DOHH2 (cell line): Measurements from ENCODE around the gene MPPED2.

ENCODE experiments used
- H3F3A ChIP-seq: fragments of 200-600 bp; sonication (generic), shearing (Covaris generic); 2 replicates; pipeline ENCODE4 v1.6.0; 2016; ENCODE audit warnings: antibody characterized with exemption, mild to moderate bottlenecking; ENCODE audit not compliant: control insufficient read depth, insufficient read depth
- H3K27ac ChIP-seq: fragments of 200-600 bp; sonication (generic); 2 replicates; pipeline ENCODE4 v1.5.1; 2014; ENCODE audit warnings: low read depth, mild to moderate bottlenecking, low read length, moderate library complexity
- H3K27me3 ChIP-seq: fragments of 200-600 bp; sonication (generic); 2 replicates; pipeline ENCODE4 v1.6.1; 2014; ENCODE audit warnings: mild to moderate bottlenecking, low read length, mixed read lengths; ENCODE audit not compliant: control insufficient read depth
- H3K36me3 ChIP-seq: fragments of 200-600 bp; sonication (generic); 2 replicates; pipeline ENCODE4 v1.6.1; 2014; ENCODE audit warnings: mild to moderate bottlenecking, low read length, moderate library complexity, mixed read lengths; ENCODE audit not compliant: control insufficient read depth
- H3K4me1 ChIP-seq: fragments of 200-600 bp; sonication (generic); 2 replicates; pipeline ENCODE4 v1.6.1; 2014; ENCODE audit warnings: mild to moderate bottlenecking, low read length, mixed read lengths; ENCODE audit not compliant: control insufficient read depth
- H3K4me2 ChIP-seq: fragments of 200-600 bp; sonication (generic); 2 replicates; pipeline ENCODE4 v1.6.0; 2014; ENCODE audit warnings: mild to moderate bottlenecking, low read length, moderate library complexity
- H3K4me3 ChIP-seq: fragments of 200-600 bp; sonication (generic); 2 replicates; pipeline ENCODE4 v1.5.1; 2014; ENCODE audit warnings: mild to moderate bottlenecking, low read length, mixed read lengths
- H3K79me2 ChIP-seq: fragments of 200-600 bp; sonication (generic); 2 replicates; pipeline ENCODE4 v1.6.1; 2014; ENCODE audit warnings: mild to moderate bottlenecking, low read length, mixed read lengths; ENCODE audit not compliant: control insufficient read depth
- H3K9me2 ChIP-seq: fragments of 200-600 bp; sonication (generic); replicated peaks from 2 replicates; pipeline ENCODE4 v1.6.1; 2014; ENCODE audit warnings: mild to moderate bottlenecking, low read length, mixed read lengths; ENCODE audit not compliant: control insufficient read depth
- H3K9me3 ChIP-seq: fragments of 200-600 bp; sonication (generic); 2 replicates; pipeline ENCODE4 v1.6.1; 2014; ENCODE audit warnings: antibody characterized with exemption, low read length, mixed read lengths; ENCODE audit not compliant: control insufficient read depth, insufficient read depth
- H4K20me1 ChIP-seq: fragments of 200-600 bp; sonication (generic); 2 replicates; pipeline ENCODE4 v1.6.0; 2014; ENCODE audit warnings: low read depth, mild to moderate bottlenecking, antibody characterized with exemption, low read length, moderate library complexity; ENCODE audit not compliant: control insufficient read depth, insufficient read depth
- CTCF ChIP-seq: fragments of 200-600 bp; sonication (generic); IDR thresholded peaks from one replicate; pipeline ENCODE4 v1.5.1; 2014; ENCODE audit warnings: antibody characterized with exemption, mild to moderate bottlenecking, low read depth, low read length; ENCODE audit not compliant: poor library complexity, severe bottlenecking
- EZH2phosphoT487 ChIP-seq: fragments of 200-600 bp; sonication (generic); IDR thresholded peaks from 2 replicates; pipeline ENCODE4 v1.6.1; 2017; ENCODE audit warnings: borderline replicate concordance, mild to moderate bottlenecking, antibody characterized with exemption, low read length, moderate library complexity, mixed read lengths

MPPED2 gene

GRCh38 chr11:30454111-30454510, 132.0 kb downstream of the MPPED2 start:
- no peaks in the 10 kb centered on the region for H3K4me1 ChIP-seq
- no peak overlapping the region for H3K27ac ChIP-seq
- no peaks in the 10 kb centered on the region for H3K27me3 ChIP-seq
- no peaks in the 10 kb centered on the region for H3K79me2 ChIP-seq
- H3K36me3 ChIP-seq, result no peaks in the 10 kb centered on the region
- no peaks in the 10 kb centered on the region for H4K20me1 ChIP-seq
- H3K9me3 ChIP-seq, result no peaks in the 10 kb centered on the region
- H3F3A ChIP-seq, result no peaks in the 10 kb centered on the region
- TF ChIP-seq CTCF (no peak), EZH2phosphoT487 (no peak)
- no peak overlapping the region for H3K4me3 ChIP-seq
- H3K4me2 ChIP-seq, result no peak overlapping the region
- H3K9me2 ChIP-seq, result no peaks in the 10 kb centered on the region; the same call in 1 of the 2 replicates

- H3K4me3 ChIP-seq, result no peak overlapping the region
- H3K27ac ChIP-seq, result no peak overlapping the region
- H3K4me1 ChIP-seq, result no peaks in the 10 kb centered on the region
- no peaks in the 10 kb centered on the region for H3K9me3 ChIP-seq
- H4K20me1 ChIP-seq, result no peaks in the 10 kb centered on the region
- H3F3A ChIP-seq, result no peaks in the 10 kb centered on the region
- no peak for TF ChIP-seq EZH2phosphoT487
- TF ChIP-seq CTCF, result no peak
- no peak overlapping the region for H3K4me2 ChIP-seq
- no peaks in the 10 kb centered on the region for H3K27me3 ChIP-seq
- H3K9me2 ChIP-seq, result no peaks in the 10 kb centered on the region; the same call in 1 of the 2 replicates
- H3K79me2 ChIP-seq, result no peaks in the 10 kb centered on the region
- no peaks in the 10 kb centered on the region for H3K36me3 ChIP-seq
Observed at GRCh38 chr11:30453705-30454104, 132.4 kb downstream of the MPPED2 start.

GRCh38 chr11:30452842-30453241, 133.3 kb downstream of the MPPED2 start:
- H3K9me2 ChIP-seq, result no peaks in the 10 kb centered on the region; the same call in 1 of the 2 replicates
- H3K4me3 ChIP-seq, result no peak overlapping the region
- H3K9me3 ChIP-seq, result no peaks in the 10 kb centered on the region
- H3K79me2 ChIP-seq, result no peaks in the 10 kb centered on the region
- H3K27me3 ChIP-seq, result no peaks in the 10 kb centered on the region
- H3K27ac ChIP-seq, result no peak overlapping the region
- no peak overlapping the region for H3K4me2 ChIP-seq
- no peaks in the 10 kb centered on the region for H4K20me1 ChIP-seq
- no peaks in the 10 kb centered on the region for H3F3A ChIP-seq
- H3K36me3 ChIP-seq, result no peaks in the 10 kb centered on the region
- H3K4me1 ChIP-seq, result no peaks in the 10 kb centered on the region
- TF ChIP-seq EZH2phosphoT487 (no peak), CTCF (no peak)
